BJ (cell line): Measurements from ENCODE around the gene DEPDC4. TPM values are rescaled to one million over a fixed set of nuclear protein-coding genes. Genes with fewer than 3 reads are reported as not detected.
A peak's percentile ranks its signal among the peaks of the same experiment; 100 is the strongest.

Experiments used
- CTCF ChIA-PET: fragments of 350-600 bp; formaldehyde crosslinking; extraction: SDS; loops from one replicate; lab custom pipeline; 2021; ENCODE audit warnings: antibody characterized with exemption, inconsistent platforms; lab: Yijun Ruan, JAX
- POLR2A ChIA-PET: fragments of 300-600 bp; sonication (Branson Sonifier 250); formaldehyde crosslinking; extraction: SDS; loops from one replicate; lab custom pipeline; 2021; ENCODE audit warnings: antibody characterized with exemption; lab: Charles Lee
- DNase-seq: peaks from one replicate; pipeline ENCODE4 v3.0.0-alpha.2; 2011; ENCODE audit warnings: low read depth
- H3K27me3 ChIP-seq: 2 replicates; pipeline ENCODE4 v1.6.0; 2011; ENCODE audit warnings: low read length; ENCODE audit not compliant: control insufficient read depth, insufficient read depth
- H3K36me3 ChIP-seq: 2 replicates; pipeline ENCODE4 v1.5.1; 2011; ENCODE audit warnings: low read length; ENCODE audit not compliant: control insufficient read depth, insufficient read depth
- H3K4me3 ChIP-seq: 2 replicates; pipeline ENCODE4 v1.5.1; 2011; ENCODE audit warnings: low read depth, mild to moderate bottlenecking, control low read depth, low read length
- polyA plus RNA-seq: library from polyadenylated mRNA; depleted of rRNA; stranded (reverse); fragments of >200 nt; gene quantifications from 2 replicates; pipeline ENCODE4 v1.2.3, GENCODE V29; 2011
- TF ChIP-seq, protein P1 (sequence below): IDR thresholded peaks from 2 replicates; pipeline ENCODE4 v1.5.1; 2011; ENCODE audit warnings: low read depth, mild to moderate bottlenecking, control low read depth, inconsistent platforms, low read length, moderate library complexity; ENCODE audit not compliant: insufficient read depth

The DEPDC4 gene
- polyA plus RNA-seq, 1 experiment, result 0.28 TPM

DNA sequence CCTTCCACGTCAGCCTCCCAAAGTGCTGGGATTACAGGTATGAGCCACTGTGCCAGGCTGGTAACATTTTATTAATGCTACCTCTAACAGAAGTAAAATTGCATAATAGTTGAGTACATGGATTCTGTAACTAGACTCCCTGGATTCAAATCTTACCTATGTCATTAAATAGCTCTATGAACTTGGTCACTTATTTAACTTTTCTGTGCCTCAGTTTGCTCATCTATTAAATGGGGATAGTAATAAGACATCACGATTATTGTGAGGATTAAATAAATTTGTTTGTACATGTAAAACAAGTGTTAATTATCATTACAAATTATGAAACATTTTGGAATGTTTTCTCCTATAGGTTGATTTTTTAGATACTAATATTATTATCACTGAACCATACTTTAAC, 59.6 kb downstream of the DEPDC4 start:
- Histone ChIP-seq H3K4me3 (no peak overlapping the region), H3K27me3 (no peaks in the 10 kb centered on the region), H3K36me3 (peaks cover 7% of the 10 kb centered on the region)
- DNase-seq, result no peak
- ChIA-PET CTCF (no interaction called here), POLR2A (no interaction called here)
- TF ChIP-seq, protein P1, sequence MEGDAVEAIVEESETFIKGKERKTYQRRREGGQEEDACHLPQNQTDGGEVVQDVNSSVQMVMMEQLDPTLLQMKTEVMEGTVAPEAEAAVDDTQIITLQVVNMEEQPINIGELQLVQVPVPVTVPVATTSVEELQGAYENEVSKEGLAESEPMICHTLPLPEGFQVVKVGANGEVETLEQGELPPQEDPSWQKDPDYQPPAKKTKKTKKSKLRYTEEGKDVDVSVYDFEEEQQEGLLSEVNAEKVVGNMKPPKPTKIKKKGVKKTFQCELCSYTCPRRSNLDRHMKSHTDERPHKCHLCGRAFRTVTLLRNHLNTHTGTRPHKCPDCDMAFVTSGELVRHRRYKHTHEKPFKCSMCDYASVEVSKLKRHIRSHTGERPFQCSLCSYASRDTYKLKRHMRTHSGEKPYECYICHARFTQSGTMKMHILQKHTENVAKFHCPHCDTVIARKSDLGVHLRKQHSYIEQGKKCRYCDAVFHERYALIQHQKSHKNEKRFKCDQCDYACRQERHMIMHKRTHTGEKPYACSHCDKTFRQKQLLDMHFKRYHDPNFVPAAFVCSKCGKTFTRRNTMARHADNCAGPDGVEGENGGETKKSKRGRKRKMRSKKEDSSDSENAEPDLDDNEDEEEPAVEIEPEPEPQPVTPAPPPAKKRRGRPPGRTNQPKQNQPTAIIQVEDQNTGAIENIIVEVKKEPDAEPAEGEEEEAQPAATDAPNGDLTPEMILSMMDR, result no peak

DNA sequence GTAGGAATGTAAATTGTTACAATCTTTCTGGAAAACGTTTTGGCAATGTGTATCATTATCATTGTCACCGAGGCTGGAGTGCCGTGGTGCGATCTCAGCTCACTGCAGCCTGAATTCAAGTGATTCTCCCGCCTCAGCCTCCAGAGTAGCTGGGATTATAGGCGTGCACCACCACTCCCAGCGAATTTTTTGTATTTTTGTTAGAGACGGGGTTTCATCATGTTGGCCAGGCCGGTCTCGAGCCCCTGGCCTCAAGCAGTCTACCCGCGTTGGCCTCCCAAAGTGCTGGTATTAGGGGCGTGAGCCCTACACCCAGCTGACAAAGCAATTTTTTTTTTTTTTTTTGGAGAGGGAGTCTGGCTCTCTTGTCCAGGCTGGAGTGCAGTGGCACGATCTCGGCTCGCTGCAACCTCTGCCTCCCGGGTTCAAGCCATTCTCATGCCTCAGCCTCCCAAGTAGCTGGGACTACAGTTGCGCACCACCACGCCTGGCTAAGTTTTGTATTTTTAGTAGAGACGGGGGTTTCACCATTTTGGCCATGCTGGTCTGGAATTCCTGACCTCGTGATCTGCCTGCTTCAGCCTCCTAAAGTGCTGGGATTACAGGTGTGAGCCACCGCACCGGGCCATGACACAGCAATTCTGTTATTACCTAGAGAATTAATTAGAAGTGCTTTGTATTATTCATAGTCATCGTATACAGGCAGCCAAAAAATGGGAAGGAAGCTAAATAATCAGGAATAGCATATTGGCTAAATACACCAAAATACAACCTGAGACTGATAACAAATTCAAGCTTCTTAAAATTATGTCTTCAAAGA, 65.1 kb downstream of the DEPDC4 start:
- ChIA-PET CTCF (no interaction called here), POLR2A (interaction anchor here (0.7 kb wide), 1 partner anchor 65 kb away, joined by 3 read pairs; no protein-coding TSS in a partner anchor)
- Histone ChIP-seq H3K27me3 (no peaks in the 10 kb centered on the region), H3K36me3 (no peaks in the 10 kb centered on the region), H3K4me3 (peak overlapping the region; percentile 72)
- TF ChIP-seq, protein P1, result no peak
- DNase-seq, result no peak

DNA sequence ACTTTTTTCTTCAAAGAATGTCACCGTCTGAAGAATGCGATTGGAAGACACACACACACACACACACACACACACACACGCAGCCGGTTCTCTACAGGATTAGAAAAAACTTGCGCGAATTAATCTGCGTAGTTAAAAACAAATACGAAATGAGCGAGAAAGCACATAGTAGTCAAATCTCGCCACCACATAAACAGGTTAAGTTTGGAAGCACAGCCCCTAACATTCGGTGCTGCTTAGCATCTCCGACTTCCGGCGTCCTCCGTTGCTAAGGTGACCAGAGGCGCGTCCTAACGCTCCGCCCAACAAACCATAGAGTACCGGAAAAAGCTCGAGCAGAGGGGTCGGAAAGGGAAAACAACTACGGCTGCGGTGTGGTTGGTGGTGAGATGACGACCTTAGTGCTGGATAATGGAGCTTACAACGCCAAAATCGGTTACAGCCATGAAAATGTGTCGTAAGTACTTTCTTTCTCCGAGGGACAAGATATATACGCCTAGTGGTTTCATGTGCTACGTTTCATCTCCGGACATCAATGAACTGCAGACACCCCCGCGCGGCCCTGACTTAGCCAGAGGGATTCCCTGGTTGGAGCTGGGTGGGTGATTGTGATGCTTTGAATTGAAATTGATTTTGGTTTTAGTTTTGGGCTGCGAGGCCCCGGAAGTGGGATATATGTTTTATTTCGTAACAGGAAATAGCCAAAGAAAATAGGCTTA, 66.3 kb downstream of the DEPDC4 start, which contains the start of gene ACTR6:
Gene ACTR6 (plus strand): TSS at position 353 of the 719 bp plus-strand sequence. CDS start 37 bp downstream, at position 390.
- CTCF ChIA-PET, result interaction anchor here (0.5 to 2.0 kb wide), 4 partner anchors 14 to 313 kb away, joined by 3 to 9 read pairs (median 4); no protein-coding TSS in a partner anchor
- peak; percentile 74 for DNase-seq
- POLR2A ChIA-PET, result interaction anchor here (0.5 kb wide), 1 partner anchor 1884 kb away, joined by 4 read pairs; no protein-coding TSS in a partner anchor
- peak within 1 kb of the TSS; percentile 72 for H3K4me3 ChIP-seq
- TF ChIP-seq, protein P1, result no peak
- no peaks in the 10 kb centered on the region for H3K36me3 ChIP-seq
- no peaks in the 10 kb centered on the region for H3K27me3 ChIP-seq

DNA sequence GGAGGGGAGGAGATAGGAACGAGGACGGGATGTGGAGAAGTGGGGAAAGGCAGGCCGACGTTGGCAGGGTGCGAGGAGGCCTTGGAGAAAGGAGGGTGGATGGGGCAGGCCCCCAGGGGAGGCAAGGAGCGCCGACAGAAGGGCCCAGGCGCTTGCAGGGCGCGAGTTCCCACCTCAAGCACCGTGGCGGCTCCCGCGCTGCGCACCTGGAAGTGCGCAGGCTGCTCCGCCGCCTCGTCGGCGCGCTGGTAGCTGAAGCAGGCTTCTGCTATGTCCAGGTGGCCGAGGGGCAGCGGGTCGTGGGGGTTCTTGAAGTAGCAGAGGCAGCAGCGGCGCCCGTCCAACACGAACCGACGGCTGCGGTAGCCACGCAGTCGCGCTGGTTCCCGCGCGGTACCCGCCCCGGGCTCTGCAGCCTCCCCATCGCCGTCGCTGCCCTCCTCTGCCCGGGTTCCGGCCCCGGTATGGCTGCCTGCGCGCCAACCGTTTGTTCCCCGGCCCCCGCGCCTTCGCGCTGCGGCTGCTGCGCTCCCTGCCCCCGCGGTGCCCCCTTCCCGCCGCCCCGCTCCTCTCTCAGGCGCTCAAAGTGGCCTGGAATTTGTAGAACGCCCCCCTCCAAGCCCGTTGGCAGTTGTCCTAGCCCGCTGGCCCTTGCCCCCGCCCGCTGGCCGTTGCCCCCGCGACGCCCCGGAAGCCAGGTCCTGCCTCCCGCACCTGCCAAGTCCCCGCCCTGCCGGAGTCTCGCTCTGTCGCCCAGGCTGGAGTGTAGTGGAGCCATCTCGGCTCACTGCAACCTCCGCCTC, 67.3 kb downstream of the DEPDC4 start:
- Histone ChIP-seq H3K36me3 (no peaks in the 10 kb centered on the region), H3K4me3 (peak overlapping the region; percentile 72), H3K27me3 (no peaks in the 10 kb centered on the region)
- DNase-seq, result no peak
- TF ChIP-seq, protein P1, result no peak
- CTCF ChIA-PET, result interaction anchor here (1.3 to 2.0 kb wide), 2 partner anchors 13 to 141 kb away, joined by 3 to 9 read pairs; no protein-coding TSS in a partner anchor
- POLR2A ChIA-PET, result no interaction called here
